Osteoblast (primary cell): ENCODE results near the gene DCBLD2. TPM values are rescaled to one million over a fixed set of nuclear protein-coding genes. Genes with fewer than 3 reads are reported as not detected.

Source experiments
- DNase-seq: peaks from one replicate; pipeline ENCODE4 v3.0.0; 2011; ENCODE audit warnings: low spot score, mixed read lengths; ENCODE audit not compliant: insufficient read length; ENCODE audit errors: missing footprints
- H2AFZ ChIP-seq: 2 replicates; pipeline ENCODE4 v1.6.0; 2011; ENCODE audit warnings: mild to moderate bottlenecking, low read length
- H3K27ac ChIP-seq: 2 replicates; pipeline ENCODE4 v1.5.1; 2011; ENCODE audit warnings: mild to moderate bottlenecking, low read depth, low read length, moderate library complexity
- H3K27me3 ChIP-seq: 2 replicates; pipeline ENCODE4 v1.6.0; 2012; ENCODE audit warnings: mild to moderate bottlenecking, control low read depth, inconsistent platforms, low read length, moderate library complexity; ENCODE audit not compliant: insufficient read depth
- H3K36me3 ChIP-seq: 2 replicates; pipeline ENCODE4 v1.5.1; 2011; ENCODE audit warnings: mild to moderate bottlenecking, low read length, control low read depth, moderate library complexity; ENCODE audit not compliant: insufficient read depth
- H3K4me1 ChIP-seq: 2 replicates; pipeline ENCODE4 v1.5.1; 2011; ENCODE audit warnings: mild to moderate bottlenecking, low read length, control low read depth, moderate library complexity; ENCODE audit not compliant: insufficient read depth
- H3K4me2 ChIP-seq: 2 replicates; pipeline ENCODE4 v1.6.0; 2011; ENCODE audit warnings: mild to moderate bottlenecking, low read length; ENCODE audit not compliant: insufficient read depth
- H3K4me3 ChIP-seq: fragments of 200-600 bp; sonication (generic); 3 replicates; pipeline ENCODE4 v1.5.1; 2012; ENCODE audit warnings: mild to moderate bottlenecking, low read length, inconsistent platforms; ENCODE audit not compliant: insufficient read depth
- H3K79me2 ChIP-seq: 2 replicates; pipeline ENCODE4 v1.6.0; 2012; ENCODE audit warnings: mild to moderate bottlenecking, low read length, control low read depth, inconsistent platforms; ENCODE audit not compliant: insufficient read depth
- H3K9me3 ChIP-seq: 2 replicates; pipeline ENCODE4 v1.5.1; 2011; ENCODE audit warnings: low read depth, low read length, control low read depth
- H4K20me1 ChIP-seq: 2 replicates; pipeline ENCODE4 v1.6.0; 2012; ENCODE audit warnings: mild to moderate bottlenecking, low read length, control low read depth; ENCODE audit not compliant: insufficient read depth
- total RNA-seq: library from RNA; depleted of rRNA; stranded (reverse); fragments of >200 nt; gene quantifications from 2 replicates; pipeline ENCODE4 v1.2.3, GENCODE V29; 2012
- TF ChIP-seq, protein P1 (sequence below): IDR thresholded peaks from 2 replicates; pipeline ENCODE4 v1.5.1; 2011; ENCODE audit warnings: mild to moderate bottlenecking, low read depth, low read length, moderate library complexity; ENCODE audit errors: extremely low read depth

The DCBLD2 gene
- total RNA-seq, 1 donor: 187 TPM

DNA sequence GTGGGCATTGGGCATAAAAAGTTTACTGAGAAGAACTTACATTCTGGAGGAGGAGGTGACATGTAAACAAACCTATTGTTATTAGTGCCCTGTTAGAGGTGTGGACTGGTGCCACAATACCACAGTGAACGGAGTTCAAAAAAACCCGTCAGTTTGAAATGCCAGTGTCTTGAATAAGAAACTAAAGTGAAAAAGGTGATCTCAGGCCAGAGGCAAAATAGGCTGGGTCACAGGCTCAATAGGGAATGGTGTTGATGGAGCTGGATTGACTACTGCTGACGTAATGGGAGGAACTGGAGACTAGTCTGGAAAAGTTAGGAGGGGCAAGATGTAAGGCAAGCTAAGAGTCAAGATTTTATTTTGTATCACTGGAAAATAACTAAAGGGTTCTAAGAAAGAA lies 1.6 kb upstream of the DCBLD2 start:
- H3K4me1 ChIP-seq: peaks cover 32% of the 10 kb centered on the region
- no peak overlapping the region for H3K4me3 ChIP-seq
- H4K20me1 ChIP-seq: peaks cover 14% of the 10 kb centered on the region
- H3K27ac ChIP-seq: peak overlapping the region; percentile 76
- H3K4me2 ChIP-seq: peak overlapping the region; percentile 78
- H3K36me3 ChIP-seq: peaks cover 6% of the 10 kb centered on the region
- no peaks in the 10 kb centered on the region for H3K27me3 ChIP-seq
- no peak overlapping the region for H2AFZ ChIP-seq
- no peaks in the 10 kb centered on the region for H3K9me3 ChIP-seq
- H3K79me2 ChIP-seq: peaks cover 55% of the 10 kb centered on the region
- peak; percentile 21 for DNase-seq
- TF ChIP-seq, protein P1, sequence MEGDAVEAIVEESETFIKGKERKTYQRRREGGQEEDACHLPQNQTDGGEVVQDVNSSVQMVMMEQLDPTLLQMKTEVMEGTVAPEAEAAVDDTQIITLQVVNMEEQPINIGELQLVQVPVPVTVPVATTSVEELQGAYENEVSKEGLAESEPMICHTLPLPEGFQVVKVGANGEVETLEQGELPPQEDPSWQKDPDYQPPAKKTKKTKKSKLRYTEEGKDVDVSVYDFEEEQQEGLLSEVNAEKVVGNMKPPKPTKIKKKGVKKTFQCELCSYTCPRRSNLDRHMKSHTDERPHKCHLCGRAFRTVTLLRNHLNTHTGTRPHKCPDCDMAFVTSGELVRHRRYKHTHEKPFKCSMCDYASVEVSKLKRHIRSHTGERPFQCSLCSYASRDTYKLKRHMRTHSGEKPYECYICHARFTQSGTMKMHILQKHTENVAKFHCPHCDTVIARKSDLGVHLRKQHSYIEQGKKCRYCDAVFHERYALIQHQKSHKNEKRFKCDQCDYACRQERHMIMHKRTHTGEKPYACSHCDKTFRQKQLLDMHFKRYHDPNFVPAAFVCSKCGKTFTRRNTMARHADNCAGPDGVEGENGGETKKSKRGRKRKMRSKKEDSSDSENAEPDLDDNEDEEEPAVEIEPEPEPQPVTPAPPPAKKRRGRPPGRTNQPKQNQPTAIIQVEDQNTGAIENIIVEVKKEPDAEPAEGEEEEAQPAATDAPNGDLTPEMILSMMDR: no peak

DNA sequence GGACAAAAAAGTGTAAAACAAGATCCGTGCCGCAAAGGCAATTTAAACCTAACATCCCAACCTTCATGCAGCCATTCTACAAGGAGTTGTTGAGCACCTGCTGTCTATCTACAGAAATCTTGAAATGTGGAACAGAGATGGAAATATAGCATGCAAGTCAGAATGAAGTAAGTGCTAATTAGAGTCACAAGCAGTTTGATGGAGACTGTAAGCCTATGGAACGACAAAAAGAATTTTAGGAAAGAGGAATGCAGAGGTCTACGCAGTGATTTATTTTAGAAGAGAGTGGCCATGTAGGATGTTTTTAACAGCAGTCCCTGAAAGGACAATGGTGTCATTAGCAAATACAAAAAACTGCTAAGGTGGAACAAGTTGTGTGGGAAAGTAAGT lies 851 bp upstream of the DCBLD2 start:
- peaks cover 63% of the 10 kb centered on the region for H3K79me2 ChIP-seq
- no peaks in the 10 kb centered on the region for H3K9me3 ChIP-seq
- peak overlapping the region; percentile 94 for H3K4me3 ChIP-seq
- peak overlapping the region; percentile 78 for H3K4me2 ChIP-seq
- peaks cover 6% of the 10 kb centered on the region for H3K36me3 ChIP-seq
- H3K27ac ChIP-seq: peak overlapping the region; percentile 76
- DNase-seq: peak; percentile 37
- H2AFZ ChIP-seq: peak overlapping the region; percentile 56
- peaks cover 32% of the 10 kb centered on the region for H3K4me1 ChIP-seq
- no peaks in the 10 kb centered on the region for H3K27me3 ChIP-seq
- H4K20me1 ChIP-seq: peaks cover 22% of the 10 kb centered on the region
- TF ChIP-seq, protein P1: no peak

DNA sequence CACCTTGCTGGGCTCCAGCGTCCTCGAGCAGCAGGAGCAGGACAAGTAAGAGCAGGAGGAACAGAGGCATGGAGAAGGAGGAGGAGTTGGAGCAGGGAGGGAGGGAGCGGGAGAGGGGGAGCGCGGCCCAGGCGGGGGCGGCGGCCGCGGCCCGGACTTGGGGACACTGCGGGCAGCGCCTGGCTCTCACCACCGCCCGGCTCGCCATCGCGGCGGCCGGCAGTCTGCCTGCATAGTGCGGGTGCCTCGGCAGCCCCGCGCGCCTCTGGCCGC lies 440 bp downstream of the DCBLD2 start:
- Histone ChIP-seq H3K79me2 (peaks cover 76% of the 10 kb centered on the region), H4K20me1 (peaks cover 29% of the 10 kb centered on the region), H3K9me3 (no peaks in the 10 kb centered on the region), H3K27ac (peak overlapping the region; percentile 67), H3K4me1 (peaks cover 19% of the 10 kb centered on the region), H3K4me3 (peak overlapping the region; percentile 94), H3K27me3 (no peaks in the 10 kb centered on the region), H3K4me2 (peak overlapping the region; percentile 88), H2AFZ (no peak overlapping the region), H3K36me3 (peaks cover 6% of the 10 kb centered on the region)
- DNase-seq: peak; percentile 80
- TF ChIP-seq, protein P1: no peak

- Histone ChIP-seq H3K4me3 (peak overlapping the region; percentile 94), H3K4me2 (peak overlapping the region; percentile 88), H2AFZ (no peak overlapping the region), H3K79me2 (peaks cover 81% of the 10 kb centered on the region), H4K20me1 (peaks cover 35% of the 10 kb centered on the region), H3K27me3 (no peaks in the 10 kb centered on the region), H3K36me3 (peaks cover 6% of the 10 kb centered on the region), H3K9me3 (no peaks in the 10 kb centered on the region), H3K4me1 (peaks cover 22% of the 10 kb centered on the region), H3K27ac (peak overlapping the region; percentile 67)
- TF ChIP-seq, protein P1: no peak
- peak; percentile 47 for DNase-seq
Measured at GRCh38 chr3:98900265-98901118, 1.0 kb downstream of the DCBLD2 start.
